Measurements from ENCODE around the gene DYNC1I2.

DNA sequence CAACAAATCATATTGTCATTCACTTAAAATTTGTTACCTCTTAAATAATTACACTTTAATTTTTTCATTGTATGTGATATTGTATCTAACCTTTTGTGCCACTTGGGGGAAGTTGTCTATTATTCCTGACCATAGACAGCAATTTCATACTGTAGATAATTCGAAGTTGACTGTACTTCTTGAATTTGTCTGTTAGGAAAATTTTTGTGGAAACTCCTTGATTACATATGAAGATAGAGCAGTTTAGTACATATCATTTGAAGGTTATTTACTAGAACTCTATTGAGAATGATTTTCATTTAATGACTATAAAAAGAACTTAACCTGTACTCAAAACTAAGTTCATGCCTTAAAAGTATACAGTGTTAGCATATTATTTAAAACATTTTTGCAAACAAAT, 5.1 kb downstream of the DYNC1I2 start:
- TF ChIP-seq POLR2A (IDR thresholded peaks at IDR 0.05) (no peak), CTCF (IDR thresholded peaks at IDR 0.05) (no peak), POLR2AphosphoS5 (IDR thresholded peaks at IDR 0.05; ENCODE audit: insufficient read depth in 1 of 2, low read depth in 1 of 2) (no peak)
